Thyroid gland (tissue), 4 donors: ENCODE data around the gene RTN4RL1. TPM values are rescaled to one million over a fixed set of nuclear protein-coding genes. Genes with fewer than 3 reads are reported as not detected.
"Not testable (repeated sequence)": the region's sequence is repeated elsewhere in the genome, so short reads cannot be mapped to it uniquely, and the experiment has no call there.

Experiments
- DNase-seq, 2 donors: peaks; one replicate each; pipeline ENCODE4 v3.0.0-alpha.2; 2019
- H3K27ac ChIP-seq, 3 donors: fragments of 200-600 bp; sonication (generic); 1 replicate in 2 of 3; 2 replicates in 1 of 3; pipeline ENCODE4 v1.5.1; 2016 to 2019; ENCODE audit warnings: mild to moderate bottlenecking in 1 of 3, moderate library complexity in 1 of 3
- H3K27me3 ChIP-seq: fragments of 200-600 bp; sonication (generic); one replicate; pipeline ENCODE4 v1.5.1; 2019
- H3K36me3 ChIP-seq, 2 donors: fragments of 200-600 bp; sonication (generic); one replicate each; pipeline ENCODE4 v1.5.1; 2016 to 2019
- H3K4me1 ChIP-seq, 2 donors: fragments of 200-600 bp; sonication (generic); one replicate each; pipeline ENCODE4 v1.5.1; 2017 to 2019
- H3K4me3 ChIP-seq, 3 donors: fragments of 200-600 bp; sonication (generic); replicated peaks in 1 of 3; 1 replicate in 2 of 3; 2 replicates in 1 of 3; pipeline ENCODE4 v1.5.1; 2016; ENCODE audit warnings: mild to moderate bottlenecking in 1 of 3
- H3K9me3 ChIP-seq: fragments of 200-600 bp; sonication (generic); one replicate; pipeline ENCODE4 v1.5.1; 2017
- CTCF ChIP-seq, 6 experiments: fragments of 200-600 bp in 3 of 6; fragments of 450-650 bp in 3 of 6; sonication (generic) in 3 of 6; IDR thresholded peaks; one replicate each; pipeline ENCODE4 v1.5.1; 2016 to 2019; ENCODE audit warnings: antibody characterized with exemption in 6 of 6, mild to moderate bottlenecking in 2 of 6, inconsistent platforms in 1 of 6, moderate library complexity in 1 of 6
- POLR2A ChIP-seq, 2 donors: fragments of 450-650 bp; IDR thresholded peaks; one replicate each; pipeline ENCODE4 v1.6.1; 2017; ENCODE audit warnings: antibody characterized with exemption in 2 of 2, mild to moderate bottlenecking in 2 of 2, moderate library complexity in 1 of 2
- WGBS, 2 donors: methylation state at CpG; one replicate each; pipeline ENCODE4 v1.1.5; 2017; 5-methylcytosine and 5-hydroxymethylcytosine counted together
- intact Hi-C: fragments of 100-400 bp; cut with DNase I; formaldehyde crosslinking; loops from one replicate; pipeline ENCODE4 v1.15.1; 2023
- total RNA-seq, 4 donors: library from RNA; depleted of rRNA; stranded (reverse); fragments of >200 nt; gene quantifications; one replicate each; pipeline ENCODE4 v1.2.3, GENCODE V29; 2016

RTN4RL1 gene
- total RNA-seq, 4 donors from 2014 or later, result 1.6 to 4.9 (median 2.5) TPM

DNA sequence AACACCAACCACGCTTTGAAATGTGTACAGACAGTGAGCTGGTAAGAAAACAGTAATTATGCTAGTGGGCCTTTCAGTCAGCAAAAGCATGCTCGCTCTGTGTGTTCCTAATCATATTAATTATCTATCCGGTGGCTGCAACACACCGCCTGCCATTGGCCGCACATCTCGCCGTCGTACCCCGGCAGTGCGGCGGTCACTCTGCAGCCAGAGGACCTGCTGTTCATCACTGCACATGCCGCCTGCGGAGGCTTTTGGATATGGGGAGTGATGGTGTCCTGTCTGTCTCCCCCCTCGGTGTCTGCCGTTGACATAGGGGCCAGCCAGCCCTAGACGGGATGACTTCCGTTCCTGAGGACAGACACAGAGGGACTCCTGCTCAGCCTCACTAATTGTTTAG is 126.8 kb downstream of the RTN4RL1 start:
- WGBS, 2 donors, result 85 to 89% methylated on average over 17 of the region's 17 CpGs
- H3K9me3 ChIP-seq, result no peaks in the 10 kb centered on the region
- H3K27ac ChIP-seq, result no peak overlapping the region
- no peaks in the 10 kb centered on the region for H3K4me1 ChIP-seq
- intact Hi-C loops, result no loop called here
- TF ChIP-seq CTCF (IDR thresholded peaks at IDR 0.05) (no peak), POLR2A (IDR thresholded peaks at IDR 0.05) (no peak)
- no peak overlapping the region for H3K4me3 ChIP-seq
- H3K27me3 ChIP-seq, result no peaks in the 10 kb centered on the region
- no peak for DNase-seq
- peaks cover 35% of the 10 kb centered on the region in 2 donors for H3K36me3 ChIP-seq

DNA sequence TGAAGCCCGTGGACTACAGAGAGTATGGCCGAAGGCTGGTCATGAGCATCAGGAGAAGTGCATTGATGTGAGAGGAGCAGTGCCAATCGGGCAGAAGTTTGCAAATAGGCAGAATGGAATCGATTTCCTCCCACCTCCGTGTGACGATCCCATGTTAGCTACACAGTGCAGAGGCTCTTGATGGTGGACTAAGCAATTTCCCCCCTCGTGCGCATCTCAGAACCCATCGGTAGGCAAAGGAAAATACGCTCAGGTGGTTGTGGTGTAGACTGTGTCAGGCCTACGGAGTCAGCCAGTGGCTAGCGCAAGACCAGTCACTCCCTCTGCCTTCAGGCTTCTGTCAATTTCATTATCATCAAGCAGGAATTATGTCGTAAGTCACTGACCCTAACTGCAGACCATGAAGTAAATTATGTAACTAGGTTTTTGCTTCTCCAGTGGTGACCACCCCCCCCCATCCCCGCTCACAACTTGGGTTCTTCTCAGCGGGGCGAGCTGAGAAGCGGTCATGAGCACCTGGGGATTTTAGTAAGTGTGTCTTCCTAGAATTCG is 128.0 kb downstream of the RTN4RL1 start:
- Histone ChIP-seq H3K4me3 (no peak overlapping the region), H3K27me3 (no peaks in the 10 kb centered on the region), H3K9me3 (no peaks in the 10 kb centered on the region), H3K4me1 (no peaks in the 10 kb centered on the region), H3K36me3 (peaks cover 35 to 43% of the 10 kb centered on the region in 2 donors), H3K27ac (no peak overlapping the region)
- intact Hi-C loops, result no loop called here
- DNase-seq, result no peak
- 95 to 97% methylated on average over 17 to 18 of the region's 18 CpGs for WGBS, 2 donors
- TF ChIP-seq CTCF (IDR thresholded peaks at IDR 0.05), result no peak
- TF ChIP-seq POLR2A (IDR thresholded peaks at IDR 0.05), result no peak

- WGBS, 2 donors, result 87 to 89% methylated on average over 25 of the region's 25 CpGs
- H3K27me3 ChIP-seq, result no peaks in the 10 kb centered on the region
- H3K27ac ChIP-seq, result no peak overlapping the region
- no peak for DNase-seq
- H3K4me3 ChIP-seq, result no peak overlapping the region
- intact Hi-C loops, result no loop called here
- no peak for TF ChIP-seq POLR2A (IDR thresholded peaks at IDR 0.05)
- TF ChIP-seq CTCF (IDR thresholded peaks at IDR 0.05), result no peak
- H3K9me3 ChIP-seq, result no peaks in the 10 kb centered on the region
- peaks cover 35 to 46% of the 10 kb centered on the region in 2 donors for H3K36me3 ChIP-seq
- H3K4me1 ChIP-seq, result no peaks in the 10 kb centered on the region
Observed at GRCh38 chr17:1896243-1897104, 128.7 kb downstream of the RTN4RL1 start.

- peaks cover 35 to 53% of the 10 kb centered on the region in 2 donors for H3K36me3 ChIP-seq
- H3K4me3 ChIP-seq, result not testable (repeated sequence)
Observed at GRCh38 chr17:1895479-1895878, 129.7 kb downstream of the RTN4RL1 start.

DNA sequence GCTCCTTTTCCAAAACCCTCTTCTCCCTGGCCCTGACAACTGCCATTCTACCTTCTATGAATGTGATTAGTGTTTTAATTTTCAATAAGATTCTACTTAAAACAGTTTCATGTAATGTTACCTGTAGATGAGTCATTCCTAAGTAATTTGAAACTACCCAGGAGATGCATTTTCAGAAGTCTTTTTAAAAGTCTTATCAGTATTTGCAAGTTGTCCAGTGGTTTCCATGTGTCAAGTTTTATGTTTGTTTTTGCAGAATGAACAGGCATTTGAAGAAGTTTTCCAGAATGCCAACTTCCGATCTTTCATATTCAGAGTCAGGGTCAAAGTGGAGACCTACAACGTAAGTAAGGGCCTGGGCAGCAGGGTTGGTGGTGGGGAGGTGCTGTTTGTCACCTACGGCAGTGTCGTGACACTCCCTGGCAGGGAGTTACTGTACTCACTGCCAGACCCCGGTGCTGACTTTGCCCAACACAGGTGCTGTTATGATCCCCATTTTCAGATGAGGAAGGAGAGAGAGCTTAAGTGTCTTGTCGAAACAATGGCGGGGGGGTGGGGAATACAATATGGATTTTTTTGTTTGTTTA is 130.3 kb downstream of the RTN4RL1 start:
- Histone ChIP-seq H3K9me3 (no peaks in the 10 kb centered on the region), H3K27me3 (no peaks in the 10 kb centered on the region), H3K36me3 (peaks cover 35 to 53% of the 10 kb centered on the region in 2 donors), H3K4me1 (no peaks in the 10 kb centered on the region), H3K27ac (no peak overlapping the region), H3K4me3 (no peak overlapping the region)
- DNase-seq, result no peak
- intact Hi-C loops, result no loop called here
- 95 to 96% methylated on average over 7 of the region's 7 CpGs for WGBS, 2 donors
- TF ChIP-seq CTCF (IDR thresholded peaks at IDR 0.05), result no peak
- no peak for TF ChIP-seq POLR2A (IDR thresholded peaks at IDR 0.05)

More at GRCh38 chr17:1895479-1895878, 129.7 kb downstream of the RTN4RL1 start:
- H3K4me1 ChIP-seq, intact Hi-C loops, H3K27me3 ChIP-seq, H3K27ac ChIP-seq, DNase-seq, H3K9me3 ChIP-seq: not testable (repeated sequence)
- 94 to 97% methylated on average over 11 of the region's 11 CpGs for whole genome bisulfite sequencing, 2 donors
